HAP-1 (cell line): ENCODE results near the gene SCUBE1.

Experiments used
- DNase-seq, 2 experiments: peaks; one replicate each; pipeline ENCODE4 v3.0.0-alpha.2; 2016 to 2020; ENCODE audit warnings: low spot score in 2 of 2
- H3K27me3 ChIP-seq: fragments of 250-450 bp; sonication (Bioruptor Pico); 2 replicates; pipeline ENCODE4 v1.5.1; 2020; ENCODE audit warnings: low read depth, mild to moderate bottlenecking, moderate library complexity
- H3K36me3 ChIP-seq: fragments of 250-450 bp; sonication (Bioruptor Pico); replicated peaks from 2 replicates; pipeline ENCODE4 v1.5.1; 2020; ENCODE audit warnings: mild to moderate bottlenecking
- H3K4me1 ChIP-seq: fragments of 250-450 bp; sonication (Bioruptor Pico); 2 replicates; pipeline ENCODE4 v1.5.1; 2020; ENCODE audit warnings: mild to moderate bottlenecking
- H3K4me3 ChIP-seq: fragments of 250-450 bp; sonication (Bioruptor Pico); 2 replicates; pipeline ENCODE4 v1.5.1; 2020; ENCODE audit warnings: mild to moderate bottlenecking, moderate library complexity
- H3K9me3 ChIP-seq: fragments of 250-450 bp; sonication (Bioruptor Pico); 2 replicates; pipeline ENCODE4 v1.5.1; 2020; ENCODE audit warnings: mild to moderate bottlenecking, moderate library complexity
- in situ Hi-C: fragments of 300-500 bp; cut with MboI; formaldehyde crosslinking; loops from 3 replicates; pipeline ENCODE4 v1.14.3; 2020; ENCODE audit warnings: low sequenced_read_pairs, inconsistent platforms, mixed read lengths

SCUBE1 gene

GRCh38 chr22:43256569-43256968 lies 86.6 kb downstream of the SCUBE1 start:
- Histone ChIP-seq H3K9me3 (no peaks in the 10 kb centered on the region), H3K27me3 (peaks cover 7% of the 10 kb centered on the region), H3K36me3 (no peaks in the 10 kb centered on the region), H3K4me3 (no peak overlapping the region), H3K4me1 (no peaks in the 10 kb centered on the region)
- in situ Hi-C loops = no loop called here
- DNase-seq = no peak

DNA sequence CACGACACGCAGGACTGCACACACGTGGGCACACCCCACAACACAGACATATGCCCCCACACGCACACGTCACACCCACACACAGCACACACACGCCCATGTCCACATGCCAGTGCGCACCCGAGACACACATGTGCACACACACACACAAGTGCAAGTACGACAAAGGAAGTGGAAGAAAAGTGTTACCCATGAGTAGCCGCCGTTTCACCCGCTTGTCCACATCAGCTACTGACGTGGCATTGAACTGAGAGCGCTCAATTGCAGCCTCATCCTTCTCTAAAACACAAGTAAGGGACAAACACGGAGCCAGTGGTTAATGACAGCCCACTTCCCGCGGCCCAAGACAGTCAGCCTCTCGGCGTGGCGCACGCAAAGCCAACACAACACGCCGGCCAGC lies 87.9 kb downstream of the SCUBE1 start:
- Histone ChIP-seq H3K4me1 (no peaks in the 10 kb centered on the region), H3K9me3 (no peaks in the 10 kb centered on the region), H3K4me3 (no peak overlapping the region), H3K36me3 (no peaks in the 10 kb centered on the region), H3K27me3 (peaks cover 10% of the 10 kb centered on the region)
- no peak for DNase-seq
- in situ Hi-C loops = no loop called here

GRCh38 chr22:43253839-43254238 lies 89.3 kb downstream of the SCUBE1 start:
- no peaks in the 10 kb centered on the region for H3K4me1 ChIP-seq
- in situ Hi-C loops = no loop called here
- no peak overlapping the region for H3K4me3 ChIP-seq

GRCh38 chr22:43252319-43252718 lies 90.9 kb downstream of the SCUBE1 start:
- no peak for DNase-seq
- in situ Hi-C loops = no loop called here
- H3K36me3 ChIP-seq = no peaks in the 10 kb centered on the region
- H3K9me3 ChIP-seq = no peaks in the 10 kb centered on the region
- no peak overlapping the region for H3K4me3 ChIP-seq
- peaks cover 10% of the 10 kb centered on the region for H3K27me3 ChIP-seq
- H3K4me1 ChIP-seq = no peaks in the 10 kb centered on the region

More at GRCh38 chr22:43253839-43254238, 89.3 kb downstream of the SCUBE1 start:
- H3K27me3 ChIP-seq = peaks cover 10% of the 10 kb centered on the region
- no peaks in the 10 kb centered on the region for H3K9me3 ChIP-seq
- no peak for DNase-seq
- no peaks in the 10 kb centered on the region for H3K36me3 ChIP-seq

DNA sequence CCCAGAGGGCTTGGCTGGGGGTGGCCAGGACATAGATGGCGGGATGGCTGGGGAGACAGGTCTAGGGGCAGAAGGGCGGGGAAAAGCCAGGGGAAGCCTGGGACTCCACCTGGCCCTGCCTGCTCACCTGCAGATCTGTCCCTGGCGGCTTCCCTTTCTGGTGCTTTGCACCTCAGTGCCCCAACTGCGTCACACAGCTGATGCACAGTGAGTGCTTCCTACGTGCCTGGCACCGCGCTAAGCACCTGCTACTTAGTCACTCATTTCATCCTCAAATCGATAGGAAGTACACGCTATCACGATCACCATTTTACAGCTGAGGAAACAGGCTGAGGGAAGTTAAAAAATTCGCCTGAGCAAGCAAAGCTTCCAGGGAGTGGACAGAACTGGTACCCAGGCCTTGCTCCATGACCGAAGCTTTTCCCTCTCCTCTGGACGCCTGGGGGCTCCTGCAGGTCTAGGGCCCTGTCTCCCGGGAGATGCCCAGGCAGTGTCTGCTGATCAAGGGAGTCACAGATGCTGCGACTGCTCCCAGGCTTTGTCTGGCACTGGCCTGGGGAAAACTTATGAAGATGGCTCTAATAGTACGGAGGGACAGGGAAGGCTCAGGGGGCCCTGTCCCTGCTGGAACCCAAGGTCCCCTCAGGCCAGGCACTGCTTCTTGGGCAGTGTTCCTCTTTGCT lies 93.2 kb downstream of the SCUBE1 start:
- Histone ChIP-seq H3K27me3 (peaks cover 10% of the 10 kb centered on the region), H3K4me1 (no peaks in the 10 kb centered on the region), H3K4me3 (no peak overlapping the region), H3K36me3 (no peaks in the 10 kb centered on the region), H3K9me3 (no peaks in the 10 kb centered on the region)
- no peak for DNase-seq
- in situ Hi-C loops = no loop called here

GRCh38 chr22:43247546-43248260 lies 95.5 kb downstream of the SCUBE1 start:
- H3K4me3 ChIP-seq = no peak overlapping the region
- peaks cover 10% of the 10 kb centered on the region for H3K27me3 ChIP-seq
- no peaks in the 10 kb centered on the region for H3K4me1 ChIP-seq
- in situ Hi-C loops = no loop called here
- no peak for DNase-seq
- no peaks in the 10 kb centered on the region for H3K36me3 ChIP-seq
- H3K9me3 ChIP-seq = no peaks in the 10 kb centered on the region

DNA sequence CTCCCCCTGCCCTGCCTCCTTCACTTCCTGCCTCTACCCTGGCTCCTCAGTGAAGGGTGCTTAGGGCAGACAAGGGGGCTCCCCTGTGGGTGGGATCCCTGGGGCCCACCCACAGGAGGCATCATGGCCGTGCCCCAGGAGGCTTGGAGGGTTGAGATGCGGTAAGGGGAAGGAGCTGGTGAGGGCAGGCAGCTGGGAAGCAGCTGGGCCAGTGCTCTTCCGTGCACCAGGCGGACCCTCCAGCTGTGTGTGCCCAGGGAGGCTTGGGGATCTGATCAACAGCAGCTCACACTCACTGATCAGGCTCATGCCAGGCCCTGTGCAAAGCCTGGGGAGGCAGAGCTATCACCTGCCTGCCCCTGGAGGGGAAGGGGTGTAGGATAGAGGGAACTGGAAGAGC lies 97.0 kb downstream of the SCUBE1 start:
- no peak for DNase-seq
- in situ Hi-C loops = no loop called here
- peaks cover 2% of the 10 kb centered on the region; the same call in 1 of the 2 replicates for H3K27me3 ChIP-seq
- H3K4me3 ChIP-seq = no peak overlapping the region
- no peaks in the 10 kb centered on the region for H3K4me1 ChIP-seq
- H3K9me3 ChIP-seq = no peaks in the 10 kb centered on the region
- H3K36me3 ChIP-seq = no peaks in the 10 kb centered on the region

GRCh38 chr22:43245717-43246116 lies 97.5 kb downstream of the SCUBE1 start:
- no peak for DNase-seq
- Histone ChIP-seq H3K36me3 (no peaks in the 10 kb centered on the region), H3K27me3 (no peaks in the 10 kb centered on the region), H3K4me1 (no peaks in the 10 kb centered on the region), H3K9me3 (no peaks in the 10 kb centered on the region), H3K4me3 (no peak overlapping the region)
- in situ Hi-C loops = no loop called here

DNA sequence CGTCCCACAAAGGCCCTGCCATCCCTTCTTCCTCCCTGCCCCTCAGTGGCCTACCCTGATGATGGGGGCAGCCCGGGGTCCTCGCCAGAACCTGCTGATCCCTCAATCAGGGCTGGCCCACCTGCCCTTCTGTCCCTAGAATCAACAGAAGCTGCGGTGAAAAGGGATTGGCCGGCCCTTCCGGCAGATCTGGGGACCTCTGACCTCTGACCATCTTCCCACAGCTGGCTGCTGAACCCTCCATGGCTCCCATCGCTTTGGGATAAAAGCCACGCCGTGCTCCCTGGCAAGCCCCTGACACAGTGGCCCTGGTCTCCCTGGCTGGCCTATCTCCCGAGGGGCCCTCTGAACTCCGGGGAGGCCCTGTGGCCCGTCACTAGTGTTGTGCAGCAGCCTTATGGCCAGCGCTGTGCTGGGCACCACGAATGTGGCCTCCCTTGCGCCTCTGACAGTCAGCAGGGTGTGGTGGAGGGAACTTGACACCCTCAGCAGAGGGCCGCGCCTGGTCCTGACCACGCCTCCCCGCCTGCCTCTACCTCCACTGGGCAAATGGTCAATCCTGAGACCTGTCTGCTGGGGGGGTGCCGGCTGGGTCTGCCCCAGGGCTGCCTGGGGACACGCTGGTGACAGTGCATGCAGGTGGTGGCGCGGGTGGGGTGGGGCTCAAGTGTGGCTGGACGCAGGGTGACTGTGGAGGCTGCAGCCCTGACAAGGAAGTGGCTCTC lies 98.2 kb downstream of the SCUBE1 start:
- Histone ChIP-seq H3K9me3 (no peaks in the 10 kb centered on the region), H3K4me3 (no peak overlapping the region), H3K36me3 (no peaks in the 10 kb centered on the region), H3K27me3 (no peaks in the 10 kb centered on the region), H3K4me1 (no peaks in the 10 kb centered on the region)
- no peak for DNase-seq
- in situ Hi-C loops = no loop called here

- no peaks in the 10 kb centered on the region for H3K4me1 ChIP-seq
- no peaks in the 10 kb centered on the region for H3K27me3 ChIP-seq
- H3K36me3 ChIP-seq = no peaks in the 10 kb centered on the region
- H3K9me3 ChIP-seq = no peaks in the 10 kb centered on the region
- DNase-seq = no peak
- in situ Hi-C loops = no loop called here
- no peak overlapping the region for H3K4me3 ChIP-seq
These were observed 98.8 kb downstream of the SCUBE1 start for GRCh38 chr22:43244402-43244801.

DNA sequence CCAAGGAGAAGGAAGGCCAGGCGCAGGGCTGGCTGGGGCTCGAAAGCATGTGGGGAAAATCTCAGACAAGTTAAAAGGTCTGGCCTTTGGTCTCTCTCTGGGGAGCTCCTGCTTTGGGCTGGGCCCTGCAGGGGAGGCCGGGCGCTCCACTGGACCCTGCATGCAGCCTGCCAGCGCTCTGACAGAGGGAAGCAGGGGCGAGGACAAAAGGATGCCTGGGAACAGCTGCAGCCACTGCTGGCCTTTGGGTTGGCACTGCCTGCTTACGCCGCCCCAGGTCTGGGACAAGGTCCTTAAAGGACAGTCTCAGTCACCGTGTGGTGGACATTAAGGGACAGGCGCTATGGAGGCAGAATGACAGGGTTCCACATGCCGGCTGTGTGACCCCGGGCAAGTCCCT lies 99.8 kb downstream of the SCUBE1 start:
- no peak for DNase-seq
- no peaks in the 10 kb centered on the region for H3K4me1 ChIP-seq
- H3K27me3 ChIP-seq = no peaks in the 10 kb centered on the region
- no peaks in the 10 kb centered on the region for H3K9me3 ChIP-seq
- in situ Hi-C loops = no loop called here
- H3K4me3 ChIP-seq = no peak overlapping the region
- H3K36me3 ChIP-seq = no peaks in the 10 kb centered on the region

- H3K27me3 ChIP-seq = no peaks in the 10 kb centered on the region
- no peaks in the 10 kb centered on the region for H3K36me3 ChIP-seq
- H3K4me3 ChIP-seq = no peak overlapping the region
- DNase-seq = no peak
- in situ Hi-C loops = no loop called here
- H3K9me3 ChIP-seq = no peaks in the 10 kb centered on the region
- H3K4me1 ChIP-seq = no peaks in the 10 kb centered on the region
These were observed 100.5 kb downstream of the SCUBE1 start for GRCh38 chr22:43242627-43243026.

DNA sequence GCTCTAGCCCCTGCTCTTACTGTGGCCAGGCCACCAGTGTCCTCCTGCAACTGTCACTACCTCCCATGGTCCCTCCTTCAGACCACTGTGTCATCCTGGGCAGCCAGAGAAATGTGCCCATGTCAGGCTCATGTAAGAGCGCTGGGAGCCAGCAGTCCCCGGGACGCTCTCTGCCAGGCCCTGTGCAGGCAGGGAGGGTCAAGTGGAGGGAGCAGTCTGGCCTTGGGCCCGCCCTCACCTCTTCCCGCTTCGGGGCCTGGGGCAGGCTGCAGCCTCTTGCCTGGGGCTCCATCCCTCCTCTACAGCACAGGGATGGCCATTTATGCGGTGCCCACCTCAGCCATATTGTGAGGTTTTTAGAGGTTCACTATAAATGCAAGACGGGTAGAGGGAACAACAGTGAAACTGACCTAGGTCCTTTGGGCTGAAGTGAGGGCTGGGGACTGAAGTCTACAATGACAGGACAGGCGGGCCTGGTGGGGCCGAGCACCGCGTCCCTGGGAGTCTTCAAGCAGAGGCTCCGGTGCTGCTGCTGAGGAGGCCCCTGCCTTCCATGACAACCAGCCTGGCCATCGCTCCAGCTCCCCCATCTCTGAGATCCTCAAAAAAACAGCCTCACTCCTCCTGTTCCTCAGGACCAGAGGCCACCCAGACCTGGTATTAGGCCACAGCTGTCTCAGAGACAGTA lies 101.3 kb downstream of the SCUBE1 start:
- in situ Hi-C loops = no loop called here
- Histone ChIP-seq H3K4me1 (no peaks in the 10 kb centered on the region), H3K36me3 (no peaks in the 10 kb centered on the region), H3K9me3 (no peaks in the 10 kb centered on the region), H3K27me3 (no peaks in the 10 kb centered on the region), H3K4me3 (no peak overlapping the region)
- no peak for DNase-seq
